Measurements from ENCODE around the gene MAGI2. TPM values are rescaled to one million over a fixed set of nuclear protein-coding genes. Genes with fewer than 3 reads are reported as not detected.

Gene MAGI2
- total and polyA plus RNA-seq, 2 donors from 2014 or later: 4.4 to 9.0 TPM

DNA sequence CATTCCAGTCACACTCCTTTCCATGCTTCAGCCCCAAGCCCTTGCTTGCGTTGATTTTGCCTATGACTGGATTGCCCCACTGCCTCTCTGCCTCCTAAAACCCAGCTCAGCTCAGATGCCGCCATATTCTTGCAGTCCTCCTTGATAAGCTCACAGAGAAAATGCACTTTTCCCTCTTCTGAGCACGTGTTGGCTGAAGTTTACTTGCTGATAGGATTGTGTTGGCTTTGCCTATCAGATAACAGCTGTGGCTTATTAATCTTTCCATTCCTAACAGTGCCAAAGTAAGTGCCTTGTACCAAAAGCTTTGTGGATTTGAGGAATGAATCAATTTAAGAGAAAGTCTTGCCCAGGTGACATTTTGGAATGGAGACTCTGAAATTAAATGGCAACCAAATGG lies 1405.7 kb downstream of the MAGI2 start:
- no peak for FAIRE-seq

GRCh38 chr7:78043159-78043558 lies 1410.3 kb downstream of the MAGI2 start:
- no peaks in the 10 kb centered on the region for H3K27me3 ChIP-seq (ENCODE audit: control insufficient read depth, insufficient read depth, low read length)
- H3K27ac ChIP-seq (ENCODE audit: low read depth in 2 of 2, low read length in 2 of 2): no peak overlapping the region
- no peaks in the 10 kb centered on the region for H3K9me3 ChIP-seq (ENCODE audit: control insufficient read depth in 2 of 3, insufficient read depth in 1 of 3, low read length in 3 of 3)
- TF ChIP-seq, protein P1, sequence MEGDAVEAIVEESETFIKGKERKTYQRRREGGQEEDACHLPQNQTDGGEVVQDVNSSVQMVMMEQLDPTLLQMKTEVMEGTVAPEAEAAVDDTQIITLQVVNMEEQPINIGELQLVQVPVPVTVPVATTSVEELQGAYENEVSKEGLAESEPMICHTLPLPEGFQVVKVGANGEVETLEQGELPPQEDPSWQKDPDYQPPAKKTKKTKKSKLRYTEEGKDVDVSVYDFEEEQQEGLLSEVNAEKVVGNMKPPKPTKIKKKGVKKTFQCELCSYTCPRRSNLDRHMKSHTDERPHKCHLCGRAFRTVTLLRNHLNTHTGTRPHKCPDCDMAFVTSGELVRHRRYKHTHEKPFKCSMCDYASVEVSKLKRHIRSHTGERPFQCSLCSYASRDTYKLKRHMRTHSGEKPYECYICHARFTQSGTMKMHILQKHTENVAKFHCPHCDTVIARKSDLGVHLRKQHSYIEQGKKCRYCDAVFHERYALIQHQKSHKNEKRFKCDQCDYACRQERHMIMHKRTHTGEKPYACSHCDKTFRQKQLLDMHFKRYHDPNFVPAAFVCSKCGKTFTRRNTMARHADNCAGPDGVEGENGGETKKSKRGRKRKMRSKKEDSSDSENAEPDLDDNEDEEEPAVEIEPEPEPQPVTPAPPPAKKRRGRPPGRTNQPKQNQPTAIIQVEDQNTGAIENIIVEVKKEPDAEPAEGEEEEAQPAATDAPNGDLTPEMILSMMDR (IDR thresholded peaks at IDR 0.05; ENCODE audit: borderline replicate concordance, extremely low read depth, insufficient read depth): no peak
- no peaks in the 10 kb centered on the region for H3K4me1 ChIP-seq (ENCODE audit: control insufficient read depth in 2 of 3, insufficient read depth in 2 of 3, low read depth in 1 of 3, low read length in 3 of 3)
- H3K9ac ChIP-seq (ENCODE audit: low read length in 3 of 3): no peak overlapping the region
- H3K4me3 ChIP-seq (ENCODE audit: low read length in 3 of 3): no peak overlapping the region
- H3K36me3 ChIP-seq (ENCODE audit: control insufficient read depth in 2 of 3, insufficient read depth in 3 of 3, low read length in 3 of 3): no peaks in the 10 kb centered on the region
- no peak for DNase-seq
- FAIRE-seq: no peak
- intact Hi-C loops (cut with DNase I): no loop called here

More for the DNA sequence above, 1405.7 kb downstream of the MAGI2 start:
- Histone ChIP-seq H3K9me3 (ENCODE audit: control insufficient read depth in 2 of 3, insufficient read depth in 1 of 3, low read length in 3 of 3) (no peaks in the 10 kb centered on the region), H3K4me3 (ENCODE audit: low read length in 3 of 3) (no peak overlapping the region), H3K36me3 (ENCODE audit: control insufficient read depth in 2 of 3, insufficient read depth in 3 of 3, low read length in 3 of 3) (no peaks in the 10 kb centered on the region), H3K27ac (ENCODE audit: low read depth in 2 of 2, low read length in 2 of 2) (no peak overlapping the region), H3K27me3 (ENCODE audit: control insufficient read depth, insufficient read depth, low read length) (no peaks in the 10 kb centered on the region), H3K4me1 (ENCODE audit: control insufficient read depth in 2 of 3, insufficient read depth in 2 of 3, low read depth in 1 of 3, low read length in 3 of 3) (no peaks in the 10 kb centered on the region), H3K9ac (ENCODE audit: low read length in 3 of 3) (no peak overlapping the region)
- TF ChIP-seq, protein P1 (IDR thresholded peaks at IDR 0.05; ENCODE audit: borderline replicate concordance, extremely low read depth, insufficient read depth): no peak
- intact Hi-C loops (cut with DNase I): no loop called here
- DNase-seq: no peak

- intact Hi-C loops (cut with DNase I): no loop called here
These were observed 1412.0 kb downstream of the MAGI2 start for GRCh38 chr7:78041423-78041822.

More at GRCh38 chr7:78041423-78041822, 1412.0 kb downstream of the MAGI2 start:
- no peaks in the 10 kb centered on the region for H3K9me3 ChIP-seq (ENCODE audit: control insufficient read depth in 2 of 3, insufficient read depth in 1 of 3, low read length in 3 of 3)
- no peaks in the 10 kb centered on the region for H3K4me1 ChIP-seq (ENCODE audit: control insufficient read depth in 2 of 3, insufficient read depth in 2 of 3, low read depth in 1 of 3, low read length in 3 of 3)
- no peak for FAIRE-seq
- H3K27me3 ChIP-seq (ENCODE audit: control insufficient read depth, insufficient read depth, low read length): no peaks in the 10 kb centered on the region
- no peak for DNase-seq
- H3K27ac ChIP-seq (ENCODE audit: low read depth in 2 of 2, low read length in 2 of 2): no peak overlapping the region
- TF ChIP-seq, protein P1 (IDR thresholded peaks at IDR 0.05; ENCODE audit: borderline replicate concordance, extremely low read depth, insufficient read depth): no peak
- H3K9ac ChIP-seq (ENCODE audit: low read length in 3 of 3): no peak overlapping the region
- no peak overlapping the region for H3K4me3 ChIP-seq (ENCODE audit: low read length in 3 of 3)
- no peaks in the 10 kb centered on the region for H3K36me3 ChIP-seq (ENCODE audit: control insufficient read depth in 2 of 3, insufficient read depth in 3 of 3, low read length in 3 of 3)
